Mesenteric fat pad (tissue), 1 donor: Measurements from ENCODE around the gene SMAP1. TPM values are rescaled to one million over a fixed set of nuclear protein-coding genes. Genes with fewer than 3 reads are reported as not detected.
A peak's percentile ranks its signal among the peaks of the same experiment; 100 is the strongest.

Source experiments
- DNase-seq: peaks from one replicate; pipeline ENCODE4 v3.0.0-alpha.2; 2020; ENCODE audit warnings: low spot score
- long read RNA-seq: library from polyadenylated mRNA; unstranded; transcript quantifications from one replicate; pipeline ENCODE4 v2.0.0, GENCODE V29; 2020
- total RNA-seq: library from RNA; stranded (reverse); fragmentation: NEBNext Ultra II Directional; extraction: Animal tissue kit (Norgen Biotek cat#: 25700); gene quantifications from one replicate; pipeline ENCODE4 v1.2.1, GENCODE V29; 2021
- donor health status: DM: yes; HTN: yes; CAD: no.

Gene SMAP1
- total RNA-seq, result 27.6 TPM
- long read RNA-seq, transcript SMAP1-203 (11 exons, 3,333 nt), result major isoform, 11 of 39 reads
- long read RNA-seq, transcript SMAP1-201 (10 exons, 2,403 nt), result minor isoform, 7 of 39 reads
- long read RNA-seq, partial matches to known transcripts, result 9 of 39 reads
- long read RNA-seq, other reads (novel, unspliced or antisense), result 12 of 39 reads

- peak; percentile 98 for DNase-seq
These were observed at the start of gene SMAP1 for GRCh38 chr6:70667711-70668498. Gene SMAP1 (plus strand): TSS chr6:70667883. CDS start chr6:70668024, 141 bp downstream.

GRCh38 chr6:70620746-70621145, 46.9 kb upstream of the SMAP1 start:
- no peak for DNase-seq

DNA sequence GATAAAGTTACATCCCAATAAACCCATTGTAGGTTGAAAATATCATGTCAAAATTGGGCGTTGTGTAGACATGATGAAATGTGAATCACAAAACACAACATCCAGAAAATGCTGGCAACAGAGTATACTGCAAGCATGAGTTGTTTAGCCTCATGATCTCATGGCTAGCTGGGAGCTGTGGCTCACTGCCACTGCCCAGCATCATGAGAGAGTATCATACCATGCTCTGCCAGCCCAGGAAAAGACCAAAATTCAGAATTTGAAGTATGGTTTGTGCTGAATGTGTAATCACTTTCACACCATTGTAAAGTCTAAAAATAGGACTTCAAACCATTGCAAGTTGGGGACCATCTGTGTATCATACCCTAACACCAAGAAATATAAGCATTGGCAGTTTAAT, 45.2 kb upstream of the SMAP1 start:
- no peak for DNase-seq

- DNase-seq, result no peak
These were observed 42.2 kb upstream of the SMAP1 start for GRCh38 chr6:70625436-70625835.

GRCh38 chr6:70627500-70628254, 40.0 kb upstream of the SMAP1 start:
- DNase-seq, result no peak

- no peak for DNase-seq
These were observed 37.8 kb upstream of the SMAP1 start for GRCh38 chr6:70629929-70630328.

GRCh38 chr6:70633870-70634269, 33.8 kb upstream of the SMAP1 start:
- DNase-seq, result no peak

DNA sequence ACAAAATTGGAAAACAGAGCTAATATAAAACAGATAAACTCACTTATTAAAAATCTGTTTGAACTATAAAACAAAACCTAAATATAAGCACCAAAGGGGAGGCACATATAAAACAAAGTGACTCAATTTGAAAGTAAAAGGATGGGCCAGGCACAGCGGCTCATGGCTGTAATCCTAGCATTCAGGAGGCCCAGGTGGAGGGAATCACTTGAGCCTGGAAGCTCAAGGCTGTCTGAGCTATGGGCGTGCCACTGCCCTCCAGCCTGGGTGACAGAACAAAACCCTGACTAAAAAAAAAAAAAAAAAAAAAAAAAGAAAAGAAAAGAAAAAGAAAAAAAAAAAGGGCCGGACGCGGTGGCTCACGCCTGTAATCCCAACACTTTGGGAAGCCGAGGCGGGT, 31.1 kb upstream of the SMAP1 start:
- no peak for DNase-seq

- no peak for DNase-seq
These were observed 29.2 kb upstream of the SMAP1 start for GRCh38 chr6:70638468-70638867.

DNA sequence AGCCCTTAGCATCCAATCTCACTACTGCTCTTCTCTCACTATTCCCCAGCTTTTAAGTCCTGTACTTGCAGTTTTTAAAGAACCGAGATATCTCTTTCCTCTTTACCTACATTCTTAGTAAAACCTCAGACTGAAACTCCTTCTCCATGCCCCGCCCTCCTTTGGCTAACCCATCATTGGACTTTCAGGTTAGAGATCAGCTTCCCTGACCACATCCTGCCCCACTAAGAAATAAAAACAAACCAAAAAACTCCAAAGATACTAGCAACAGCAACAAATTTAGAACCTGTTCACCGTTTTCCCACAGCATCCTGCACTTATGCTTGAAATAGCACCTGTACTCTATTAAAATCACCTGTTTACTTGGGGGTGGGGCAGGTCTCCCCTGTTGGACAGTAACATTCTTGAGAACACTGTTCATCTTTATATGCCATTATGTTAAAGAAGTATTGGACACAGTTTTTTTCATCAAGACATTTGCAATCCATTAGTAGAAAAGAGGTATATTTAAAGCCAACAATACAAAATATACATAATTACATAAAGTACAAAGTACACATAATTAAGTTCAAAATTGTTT, 16.3 kb upstream of the SMAP1 start:
- DNase-seq, result no peak

GRCh38 chr6:70652216-70652615, 15.5 kb upstream of the SMAP1 start:
- no peak for DNase-seq

DNA sequence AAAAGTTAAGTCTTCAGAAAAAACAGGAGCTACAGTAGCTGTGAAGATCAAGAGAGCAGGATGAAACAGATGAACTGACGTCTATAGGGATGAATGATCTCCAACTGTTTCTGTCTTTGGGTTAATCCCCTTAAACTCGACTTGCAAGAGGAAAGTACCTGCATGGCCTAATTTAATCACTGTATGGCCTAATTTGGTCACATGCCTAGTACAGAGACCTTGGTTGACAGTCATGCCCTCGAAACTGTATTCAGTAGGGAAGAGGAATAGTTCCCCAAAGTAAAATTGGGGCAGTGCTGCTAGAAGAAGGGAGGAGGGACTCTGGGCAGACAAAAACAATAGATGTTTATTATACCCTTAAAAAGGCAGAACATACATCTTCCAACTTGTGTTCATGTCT, 10.0 kb upstream of the SMAP1 start:
- no peak for DNase-seq

DNA sequence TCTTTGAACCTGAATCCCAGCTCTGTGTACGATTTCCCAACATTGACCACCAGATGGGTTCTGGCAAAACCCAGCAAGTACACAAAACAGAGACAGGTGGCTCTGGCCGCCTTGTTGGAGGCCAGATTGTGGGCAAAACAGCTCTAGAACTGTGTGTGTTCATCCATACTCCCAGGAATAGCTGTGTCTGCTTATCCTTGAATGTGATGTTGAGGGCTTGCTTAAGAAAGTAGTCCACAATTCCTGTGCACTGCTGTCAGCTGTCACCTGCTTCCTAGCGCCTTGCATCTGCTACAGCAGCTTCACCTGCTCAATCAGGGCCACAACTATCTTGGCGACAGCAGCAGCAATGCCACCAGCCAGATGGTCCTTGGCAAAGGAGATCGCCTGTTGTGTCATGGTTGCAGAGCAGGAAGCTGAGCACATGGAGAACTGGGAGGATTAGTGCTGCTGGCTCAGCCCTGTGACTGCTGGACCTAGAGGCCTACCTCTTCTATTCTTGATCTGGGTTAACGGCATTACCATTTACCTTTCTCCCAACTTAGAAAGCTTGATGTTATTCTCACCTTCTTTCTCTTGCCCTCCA, 3.7 kb upstream of the SMAP1 start:
- DNase-seq, result no peak

GRCh38 chr6:70666706-70667105, 977 bp upstream of the SMAP1 start:
- DNase-seq, result no peak

DNA sequence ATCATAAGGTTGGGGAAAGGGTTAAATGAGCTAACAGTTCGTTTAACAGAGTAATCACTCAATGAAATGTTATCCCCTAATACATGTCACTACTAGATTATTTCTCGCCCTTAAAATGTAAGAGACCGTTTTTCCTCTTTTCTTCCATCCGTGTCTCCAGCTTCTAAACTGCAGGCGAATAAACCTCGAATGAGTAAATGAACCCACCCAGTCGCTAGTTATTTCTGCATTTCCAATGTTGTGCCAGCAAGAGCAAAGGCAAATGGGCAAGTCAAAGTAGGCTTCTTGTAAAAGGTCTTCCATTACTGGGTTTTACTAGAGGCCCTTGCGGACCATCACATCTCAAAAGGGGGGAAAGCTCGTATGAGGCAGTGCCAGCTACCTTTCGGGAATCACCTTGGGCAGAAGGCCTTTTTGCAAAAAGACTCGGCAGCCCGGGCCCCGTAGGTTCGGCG, 400 bp upstream of the SMAP1 start:
- DNase-seq, result no peak

- no peak for DNase-seq
These were observed 773 bp downstream of the SMAP1 start for GRCh38 chr6:70668499-70668812.

GRCh38 chr6:70669133-70669532, 1.4 kb downstream of the SMAP1 start:
- no peak for DNase-seq

- no peak for DNase-seq
These were observed 4.9 kb downstream of the SMAP1 start for GRCh38 chr6:70672549-70672948.

GRCh38 chr6:70673054-70673453, 5.4 kb downstream of the SMAP1 start:
- no peak for DNase-seq

GRCh38 chr6:70673601-70674000, 5.9 kb downstream of the SMAP1 start:
- no peak for DNase-seq

GRCh38 chr6:70675822-70676221, 8.1 kb downstream of the SMAP1 start:
- no peak for DNase-seq

- DNase-seq, result no peak
These were observed 9.1 kb downstream of the SMAP1 start for GRCh38 chr6:70676821-70677220.
